ENCODE results near the gene TSPAN32.

The TSPAN32 gene

GRCh38 chr11:2367266-2368160 lies 65.7 kb downstream of the TSPAN32 start:
- DNase-seq = no peak

Measured in activated CD4-positive, alpha-beta T cell treated with anti-CD3 and anti-CD28 coated beads, Interleukin-2, amount 50 U/mL, for 48 hours (primary cell).